ENCODE data around the gene GAB1. TPM values are rescaled to one million over a fixed set of nuclear protein-coding genes. Genes with fewer than 3 reads are reported as not detected.
A peak's percentile ranks its signal among the peaks of the same experiment; 100 is the strongest.

GAB1 gene
- 10 to 100 TPM; 11.1 to 31.3 TPM for total RNA-seq
- polyA plus RNA-seq = 1 to 10 TPM; 2.4 to 2.7 TPM

GRCh38 chr4:143336781-143337599 is at the start of gene GAB1:
Gene GAB1, plus strand, starts transcription at chr4:143336876. Its CDS starts 313 bp downstream, at chr4:143337189.
- no peaks in the 10 kb centered on the region for H3K36me3 ChIP-seq (ENCODE audit: control insufficient read depth in 4 of 4, insufficient read depth in 3 of 4, low read depth in 1 of 4, low read length in 3 of 4)
- TF ChIP-seq TAF1 (conservative IDR thresholded peaks at IDR 0.05) (peak; percentile 54), HNF4A (conservative IDR thresholded peaks at IDR 0.05) (peak; percentile 44 to 62), NR2F2 (IDR thresholded peaks at IDR 0.05) (no peak), RAD21 (IDR thresholded peaks at IDR 0.05) (peak in 1 of 2 donors; percentile 45), EGR1 (IDR thresholded peaks at IDR 0.05; ENCODE audit: low read depth in 2 of 2) (no peak), CTCF (IDR thresholded peaks at IDR 0.05; ENCODE audit: low read depth, low read length, missing input control) (peak; percentile 30), RXRA (IDR thresholded peaks at IDR 0.05) (peak; percentile 21 to 25)
- H3K27me3 ChIP-seq (ENCODE audit: control insufficient read depth in 4 of 4, insufficient read depth in 4 of 4, low read length in 3 of 4) = no peaks in the 10 kb centered on the region
- peak; percentile 81 for DNase-seq (ENCODE audit: low spot score)
- WGBS = under 1% methylated on average over 81 of the region's 81 CpGs
- H3K9me3 ChIP-seq (ENCODE audit: control insufficient read depth in 4 of 4, low read length in 3 of 4) = no peaks in the 10 kb centered on the region
- H3K4me3 ChIP-seq (ENCODE audit: low read depth in 1 of 3, low read length in 3 of 3) = peak within 1 kb of the TSS; percentile 88 to 99 (median 95)
- peak within 1 kb of the TSS; percentile 79 to 96 for H3K27ac ChIP-seq (ENCODE audit: low read depth in 1 of 2, low read length in 2 of 2)
- H3K4me1 ChIP-seq (ENCODE audit: control insufficient read depth in 4 of 4, insufficient read depth in 4 of 4, low read length in 3 of 4) = peaks cover 4 to 31% (median 19%) of the 10 kb centered on the region in 4 donors
- peak within 1 kb of the TSS; percentile 68 to 86 for H3K9ac ChIP-seq (ENCODE audit: low read depth in 1 of 2, low read length in 2 of 2)

- H3K4me1 ChIP-seq (ENCODE audit: control insufficient read depth in 4 of 4, insufficient read depth in 4 of 4, low read length in 3 of 4) = no peaks in the 10 kb centered on the region
- TF ChIP-seq HNF4G (IDR thresholded peaks at IDR 0.05) (no peak), REST (IDR thresholded peaks at IDR 0.05) (no peak), CTCF (IDR thresholded peaks at IDR 0.05; ENCODE audit: low read depth, low read length, missing input control) (no peak), NR2F2 (IDR thresholded peaks at IDR 0.05) (no peak), YY1 (IDR thresholded peaks at IDR 0.05) (no peak), ATF3 (IDR thresholded peaks at IDR 0.05) (no peak), JUND (IDR thresholded peaks at IDR 0.05) (no peak)
- H3K4me3 ChIP-seq (ENCODE audit: low read depth in 1 of 3, low read length in 3 of 3) = no peak overlapping the region
- no peak for DNase-seq (ENCODE audit: low spot score)
- H3K27me3 ChIP-seq (ENCODE audit: control insufficient read depth in 4 of 4, insufficient read depth in 4 of 4, low read length in 3 of 4) = no peaks in the 10 kb centered on the region
- H3K27ac ChIP-seq (ENCODE audit: low read depth in 1 of 2, low read length in 2 of 2) = no peak overlapping the region
- no peaks in the 10 kb centered on the region for H3K9me3 ChIP-seq (ENCODE audit: control insufficient read depth in 4 of 4, low read length in 3 of 4)
- no peaks in the 10 kb centered on the region for H3K36me3 ChIP-seq (ENCODE audit: control insufficient read depth in 4 of 4, insufficient read depth in 3 of 4, low read depth in 1 of 4, low read length in 3 of 4)
- H3K9ac ChIP-seq (ENCODE audit: low read depth in 1 of 2, low read length in 2 of 2) = no peak overlapping the region
- WGBS = 68% methylated on average over 3 of the region's 3 CpGs
These were observed 49.1 kb upstream of the GAB1 start for GRCh38 chr4:143287572-143287923.

All from liver (tissue), 9 donors.